Measurements from ENCODE around the gene DNTTIP2. TPM values are rescaled to one million over a fixed set of nuclear protein-coding genes. Genes with fewer than 3 reads are reported as not detected.
"Not testable (repeated sequence)": the region's sequence is repeated elsewhere in the genome, so short reads cannot be mapped to it uniquely, and the experiment has no call there.

Gene DNTTIP2
- total RNA-seq, 1 donor from 2014 or later, result 55.3 TPM

DNA sequence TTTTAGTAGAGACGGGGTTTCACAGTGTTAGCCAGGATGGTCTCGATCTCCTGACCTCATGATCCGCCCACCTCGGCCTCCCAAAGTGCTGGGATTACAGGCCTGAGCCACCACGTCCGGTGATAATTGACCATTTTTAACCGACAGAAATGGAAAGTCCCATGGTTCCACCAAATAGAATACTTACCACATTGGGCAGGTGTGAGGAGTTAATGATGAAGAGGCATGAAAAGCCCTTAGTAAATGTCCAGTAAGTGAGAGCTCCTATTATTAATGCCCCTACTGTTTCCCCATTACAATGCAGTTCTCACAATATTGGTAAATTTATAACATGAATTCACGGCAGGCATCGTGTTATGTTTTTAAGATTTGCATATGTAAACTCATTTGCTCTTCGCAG, 38.3 kb upstream of the DNTTIP2 start:
- H3K4me1 ChIP-seq (ENCODE audit: insufficient read depth, low read length), result no peaks in the 10 kb centered on the region
- DNase-seq (ENCODE audit: low read depth), result no peak
- H3K27ac ChIP-seq (ENCODE audit: low read depth, low read length), result no peak overlapping the region
- H3K27me3 ChIP-seq (ENCODE audit: insufficient read depth, low read length), result no peaks in the 10 kb centered on the region
- H2AFZ ChIP-seq (ENCODE audit: low read depth, low read length), result no peak overlapping the region
- H3K4me3 ChIP-seq (ENCODE audit: insufficient read depth, low read depth, low read length), result no peak overlapping the region
- no peak overlapping the region for H3K9ac ChIP-seq (ENCODE audit: low read length)
- Mint-ChIP-seq H3K27ac (ENCODE audit: unreplicated experiment) (no peak overlapping the region), H3K4me1 (ENCODE audit: low read depth, unreplicated experiment) (no peaks in the 10 kb centered on the region), H3K36me3 (ENCODE audit: low read depth, unreplicated experiment) (peaks cover 5% of the 10 kb centered on the region), H3K27me3 (ENCODE audit: low read depth, unreplicated experiment) (peaks cover 7% of the 10 kb centered on the region), H3K4me3 (ENCODE audit: unreplicated experiment) (no peak overlapping the region), H3K9me3 (ENCODE audit: unreplicated experiment) (peaks cover 18% of the 10 kb centered on the region)
- H3K79me2 ChIP-seq (ENCODE audit: insufficient read depth, low read length), result no peaks in the 10 kb centered on the region
- H3K9me3 ChIP-seq (ENCODE audit: insufficient read depth, low read depth, low read length), result no peaks in the 10 kb centered on the region
- H3K36me3 ChIP-seq (ENCODE audit: insufficient read depth, low read length), result no peaks in the 10 kb centered on the region
- no peak overlapping the region for H3K4me2 ChIP-seq (ENCODE audit: low read length)
- H4K20me1 ChIP-seq (ENCODE audit: insufficient read depth, low read length), result no peaks in the 10 kb centered on the region
- FAIRE-seq, result no peak
- TF ChIP-seq EZH2 (IDR thresholded peaks at IDR 0.05; ENCODE audit: insufficient read depth, low read length), result no peak
- TF ChIP-seq, protein P1, sequence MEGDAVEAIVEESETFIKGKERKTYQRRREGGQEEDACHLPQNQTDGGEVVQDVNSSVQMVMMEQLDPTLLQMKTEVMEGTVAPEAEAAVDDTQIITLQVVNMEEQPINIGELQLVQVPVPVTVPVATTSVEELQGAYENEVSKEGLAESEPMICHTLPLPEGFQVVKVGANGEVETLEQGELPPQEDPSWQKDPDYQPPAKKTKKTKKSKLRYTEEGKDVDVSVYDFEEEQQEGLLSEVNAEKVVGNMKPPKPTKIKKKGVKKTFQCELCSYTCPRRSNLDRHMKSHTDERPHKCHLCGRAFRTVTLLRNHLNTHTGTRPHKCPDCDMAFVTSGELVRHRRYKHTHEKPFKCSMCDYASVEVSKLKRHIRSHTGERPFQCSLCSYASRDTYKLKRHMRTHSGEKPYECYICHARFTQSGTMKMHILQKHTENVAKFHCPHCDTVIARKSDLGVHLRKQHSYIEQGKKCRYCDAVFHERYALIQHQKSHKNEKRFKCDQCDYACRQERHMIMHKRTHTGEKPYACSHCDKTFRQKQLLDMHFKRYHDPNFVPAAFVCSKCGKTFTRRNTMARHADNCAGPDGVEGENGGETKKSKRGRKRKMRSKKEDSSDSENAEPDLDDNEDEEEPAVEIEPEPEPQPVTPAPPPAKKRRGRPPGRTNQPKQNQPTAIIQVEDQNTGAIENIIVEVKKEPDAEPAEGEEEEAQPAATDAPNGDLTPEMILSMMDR (IDR thresholded peaks at IDR 0.05; ENCODE audit: insufficient read depth, low read depth, low read length), result no peak

DNA sequence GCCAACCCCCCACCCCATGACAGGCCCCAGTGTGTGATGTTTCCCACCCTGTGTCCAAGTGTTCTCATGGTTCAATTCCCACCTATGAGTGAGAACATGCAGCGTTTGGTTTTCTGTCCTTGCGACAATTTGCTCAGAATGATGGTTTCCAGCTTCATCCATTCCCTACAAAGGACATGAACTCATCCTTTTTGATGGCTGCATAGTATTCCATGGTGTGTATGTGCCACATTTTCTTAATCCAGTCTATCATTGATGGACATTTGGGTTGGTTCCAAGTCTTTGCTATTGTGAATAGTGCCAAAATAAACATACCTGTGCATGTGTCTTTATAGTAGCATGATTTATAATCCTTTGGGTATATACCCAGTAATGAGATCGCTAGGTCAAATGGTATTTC, 31.9 kb upstream of the DNTTIP2 start:
- Mint-ChIP-seq H3K27ac (ENCODE audit: unreplicated experiment) (peak overlapping the region; percentile 58), H3K4me1 (ENCODE audit: low read depth, unreplicated experiment) (peaks cover 12% of the 10 kb centered on the region), H3K9me3 (ENCODE audit: unreplicated experiment) (peaks cover 12% of the 10 kb centered on the region)
- not testable (repeated sequence) for FAIRE-seq; H3K27ac ChIP-seq (ENCODE audit: low read depth, low read length); H3K36me3 ChIP-seq (ENCODE audit: insufficient read depth, low read length); H3K9ac ChIP-seq (ENCODE audit: low read length); H3K36me3 Mint-ChIP-seq (ENCODE audit: low read depth, unreplicated experiment); H3K4me3 Mint-ChIP-seq (ENCODE audit: unreplicated experiment); DNase-seq (ENCODE audit: low read depth); H3K9me3 ChIP-seq (ENCODE audit: insufficient read depth, low read depth, low read length); H3K27me3 Mint-ChIP-seq (ENCODE audit: low read depth, unreplicated experiment); H3K4me2 ChIP-seq (ENCODE audit: low read length); H3K4me3 ChIP-seq (ENCODE audit: insufficient read depth, low read depth, low read length); H2AFZ ChIP-seq (ENCODE audit: low read depth, low read length); H3K27me3 ChIP-seq (ENCODE audit: insufficient read depth, low read length)
- Histone ChIP-seq H4K20me1 (ENCODE audit: insufficient read depth, low read length) (peaks cover 27% of the 10 kb centered on the region), H3K4me1 (ENCODE audit: insufficient read depth, low read length) (peaks cover 10% of the 10 kb centered on the region), H3K79me2 (ENCODE audit: insufficient read depth, low read length) (peaks cover 31% of the 10 kb centered on the region)

DNA sequence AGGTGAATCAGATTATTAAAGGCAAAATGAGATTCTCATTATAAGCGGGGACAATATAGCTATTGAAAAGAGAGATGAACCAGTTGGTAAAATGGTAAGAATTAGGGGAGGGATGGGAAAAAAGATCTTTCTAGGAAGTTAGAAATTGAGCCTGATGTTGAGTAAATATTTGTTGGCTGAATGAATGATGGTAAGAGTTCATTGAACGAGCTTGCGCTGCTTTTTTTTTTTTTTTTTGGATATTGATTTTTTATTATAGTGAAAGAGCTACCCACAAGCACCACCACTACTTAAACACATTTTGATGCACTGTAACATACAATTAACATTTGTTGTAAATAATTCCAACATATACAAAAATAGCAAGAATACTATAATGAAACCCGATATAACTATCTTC, 31.3 kb upstream of the DNTTIP2 start:
- TF ChIP-seq, protein P1 (IDR thresholded peaks at IDR 0.05; ENCODE audit: insufficient read depth, low read depth, low read length), result no peak
- no peak for TF ChIP-seq EZH2 (IDR thresholded peaks at IDR 0.05; ENCODE audit: insufficient read depth, low read length)
- peaks cover 5% of the 10 kb centered on the region for H3K27me3 Mint-ChIP-seq (ENCODE audit: low read depth, unreplicated experiment)
- FAIRE-seq (no peak), DNase-seq (ENCODE audit: low read depth) (no peak)
- no peak overlapping the region for H3K27ac ChIP-seq (ENCODE audit: low read depth, low read length)
- no peak overlapping the region for H2AFZ ChIP-seq (ENCODE audit: low read depth, low read length)
- H3K4me1 ChIP-seq (ENCODE audit: insufficient read depth, low read length), result peaks cover 10% of the 10 kb centered on the region
- H3K27me3 ChIP-seq (ENCODE audit: insufficient read depth, low read length), result no peaks in the 10 kb centered on the region
- H3K4me1 Mint-ChIP-seq (ENCODE audit: low read depth, unreplicated experiment), result peaks cover 13% of the 10 kb centered on the region
- no peaks in the 10 kb centered on the region for H3K36me3 Mint-ChIP-seq (ENCODE audit: low read depth, unreplicated experiment)
- H3K4me3 Mint-ChIP-seq (ENCODE audit: unreplicated experiment), result peak overlapping the region; percentile 85
- H3K4me2 ChIP-seq (ENCODE audit: low read length), result peak overlapping the region; percentile 95
- no peak overlapping the region for H3K4me3 ChIP-seq (ENCODE audit: insufficient read depth, low read depth, low read length)
- peaks cover 36% of the 10 kb centered on the region for H3K79me2 ChIP-seq (ENCODE audit: insufficient read depth, low read length)
- peaks cover 7% of the 10 kb centered on the region for H3K9me3 Mint-ChIP-seq (ENCODE audit: unreplicated experiment)
- no peaks in the 10 kb centered on the region for H3K9me3 ChIP-seq (ENCODE audit: insufficient read depth, low read depth, low read length)
- H4K20me1 ChIP-seq (ENCODE audit: insufficient read depth, low read length), result peaks cover 31% of the 10 kb centered on the region
- H3K36me3 ChIP-seq (ENCODE audit: insufficient read depth, low read length), result no peaks in the 10 kb centered on the region
- no peak overlapping the region for H3K9ac ChIP-seq (ENCODE audit: low read length)
- H3K27ac Mint-ChIP-seq (ENCODE audit: unreplicated experiment), result peak overlapping the region; percentile 86
